ENCODE measurements around the gene SCFD1. TPM values are rescaled to one million over a fixed set of nuclear protein-coding genes. Genes with fewer than 3 reads are reported as not detected.

SCFD1 gene
- total RNA-seq, 2 donors from 2014 or later, result 20.5 to 28.6 TPM

GRCh38 chr14:30754778-30755177, 132.7 kb downstream of the SCFD1 start:
- Histone ChIP-seq H3K27me3 (no peaks in the 10 kb centered on the region), H3K9me3 (no peaks in the 10 kb centered on the region), H3K36me3 (no peaks in the 10 kb centered on the region), H3K27ac (no peak overlapping the region), H3K4me1 (no peaks in the 10 kb centered on the region), H3K4me3 (no peak overlapping the region)
- TF ChIP-seq CTCF (IDR thresholded peaks at IDR 0.05), result no peak
- DNase-seq (ENCODE audit: low spot score), result no peak

GRCh38 chr14:30756594-30756993, 134.5 kb downstream of the SCFD1 start:
- no peak overlapping the region for H3K4me3 ChIP-seq
- H3K4me1 ChIP-seq, result no peaks in the 10 kb centered on the region
- H3K27me3 ChIP-seq, result no peaks in the 10 kb centered on the region
- peaks cover 0 to 2% of the 10 kb centered on the region in 2 donors for H3K9me3 ChIP-seq
- no peak for TF ChIP-seq CTCF (IDR thresholded peaks at IDR 0.05)
- no peak for DNase-seq (ENCODE audit: low spot score)
- no peaks in the 10 kb centered on the region for H3K36me3 ChIP-seq
- H3K27ac ChIP-seq, result no peak overlapping the region

GRCh38 chr14:30757082-30757481, 135.0 kb downstream of the SCFD1 start:
- Histone ChIP-seq H3K4me1 (no peaks in the 10 kb centered on the region), H3K27me3 (no peaks in the 10 kb centered on the region), H3K36me3 (no peaks in the 10 kb centered on the region), H3K4me3 (no peak overlapping the region), H3K27ac (no peak overlapping the region), H3K9me3 (peaks cover 0 to 6% of the 10 kb centered on the region in 2 donors)
- no peak for TF ChIP-seq CTCF (IDR thresholded peaks at IDR 0.05)
- DNase-seq (ENCODE audit: low spot score), result no peak

GRCh38 chr14:30759172-30760125, 137.3 kb downstream of the SCFD1 start:
- DNase-seq (ENCODE audit: low spot score), result no peak
- Histone ChIP-seq H3K27ac (no peak overlapping the region), H3K27me3 (no peaks in the 10 kb centered on the region), H3K9me3 (peaks cover 0 to 30% of the 10 kb centered on the region in 2 donors), H3K4me3 (no peak overlapping the region), H3K4me1 (no peaks in the 10 kb centered on the region), H3K36me3 (no peaks in the 10 kb centered on the region)
- TF ChIP-seq CTCF (IDR thresholded peaks at IDR 0.05), result no peak

- no peaks in the 10 kb centered on the region for H3K36me3 ChIP-seq
- DNase-seq (ENCODE audit: low spot score), result no peak
- no peak overlapping the region for H3K27ac ChIP-seq
- no peak overlapping the region for H3K4me3 ChIP-seq
- no peaks in the 10 kb centered on the region for H3K4me1 ChIP-seq
- peaks cover 0 to 33% of the 10 kb centered on the region in 2 donors for H3K9me3 ChIP-seq
- TF ChIP-seq CTCF (IDR thresholded peaks at IDR 0.05), result no peak
- H3K27me3 ChIP-seq, result no peaks in the 10 kb centered on the region
Measured at GRCh38 chr14:30763891-30764290, 141.8 kb downstream of the SCFD1 start.
